Erythroblast (primary cell): ENCODE results near the gene CHST12.

Source experiments
- GATA1 ChIP-seq: IDR thresholded peaks from 2 replicates; pipeline ENCODE4 v1.6.1; 2011; ENCODE audit warnings: low read depth, mild to moderate bottlenecking, control low read depth, low read length, moderate library complexity
- POLR2A ChIP-seq: IDR thresholded peaks from 2 replicates; pipeline ENCODE4 v1.6.1; 2011; ENCODE audit warnings: mild to moderate bottlenecking, low read length

DNA sequence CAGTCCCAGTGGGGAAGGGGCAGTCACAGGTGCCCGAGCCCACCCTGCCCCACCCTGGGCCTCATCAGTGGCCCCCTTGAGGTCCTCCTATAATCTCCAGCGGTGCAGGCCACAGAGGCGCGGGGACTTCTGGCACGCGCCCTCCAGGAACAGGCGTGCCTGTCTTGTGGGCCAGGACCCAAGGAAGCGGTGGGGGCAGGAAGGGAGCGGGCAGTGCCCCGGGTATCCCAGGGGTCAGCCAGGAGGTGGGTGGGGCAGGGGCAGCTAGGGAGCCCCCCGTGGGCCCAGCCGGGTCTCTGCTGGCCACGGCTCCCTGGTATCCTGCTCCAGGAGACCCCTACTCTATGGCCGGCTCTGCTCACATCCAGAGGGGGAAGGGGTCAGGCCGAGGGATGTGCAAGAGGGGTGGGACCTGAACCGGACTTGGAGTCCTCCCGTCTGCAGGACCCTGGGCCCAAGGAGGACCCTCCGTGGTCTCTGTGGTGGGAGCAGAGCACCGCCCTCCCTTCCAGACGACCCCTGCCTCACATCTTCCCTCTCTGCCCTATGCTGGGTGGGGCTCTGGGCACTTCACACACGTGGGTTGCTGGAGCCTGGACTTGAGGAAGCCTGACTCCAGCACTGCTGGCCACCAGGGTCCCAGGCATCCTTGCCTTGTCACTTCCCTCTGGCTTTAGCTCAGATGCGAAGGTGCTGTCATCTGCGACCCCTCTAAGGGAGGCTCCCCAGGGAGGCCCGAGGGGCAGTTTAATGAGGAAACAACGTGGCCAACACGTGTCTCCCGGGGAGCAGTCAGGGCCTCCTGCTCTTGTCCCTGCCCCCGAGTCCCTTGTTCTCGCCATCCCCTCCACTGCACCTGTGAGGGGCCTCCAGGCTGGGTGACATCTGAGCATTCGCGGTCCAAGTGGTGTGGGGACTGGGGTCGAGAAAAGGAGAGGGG lies 91.0 kb downstream of the CHST12 start:
- no peak for TF ChIP-seq POLR2A
- no peak for TF ChIP-seq GATA1
